Frontal cortex (tissue), 4 donors: ENCODE results near the gene DNMT3A. TPM values are rescaled to one million over a fixed set of nuclear protein-coding genes. Genes with fewer than 3 reads are reported as not detected.
A peak's percentile ranks its signal among the peaks of the same experiment; 100 is the strongest.

Experiments used
- DNase-seq, 2 donors: peaks; one replicate each; pipeline ENCODE4 v3.0.0; 2012; ENCODE audit warnings: low spot score in 2 of 2
- FAIRE-seq: peaks from 2 replicates; lab custom pipeline; 2012; peaks lifted over from hg19 to GRCh38; lab: Jason Lieb, UNC
- total RNA-seq: library from RNA; depleted of rRNA; stranded (reverse); fragments of >200 nt; gene quantifications from one replicate; pipeline ENCODE4 v1.2.3, GENCODE V29; 2014
- donor health status: control.
- donor health status: control.
- donor health status: control.

Gene DNMT3A
- total RNA-seq, 1 donor from 2014 or later, result 71.3 TPM

GRCh38 chr2:25270061-25270460, 71.7 kb downstream of the DNMT3A start:
- DNase-seq (no peak), FAIRE-seq (no peak)

DNA sequence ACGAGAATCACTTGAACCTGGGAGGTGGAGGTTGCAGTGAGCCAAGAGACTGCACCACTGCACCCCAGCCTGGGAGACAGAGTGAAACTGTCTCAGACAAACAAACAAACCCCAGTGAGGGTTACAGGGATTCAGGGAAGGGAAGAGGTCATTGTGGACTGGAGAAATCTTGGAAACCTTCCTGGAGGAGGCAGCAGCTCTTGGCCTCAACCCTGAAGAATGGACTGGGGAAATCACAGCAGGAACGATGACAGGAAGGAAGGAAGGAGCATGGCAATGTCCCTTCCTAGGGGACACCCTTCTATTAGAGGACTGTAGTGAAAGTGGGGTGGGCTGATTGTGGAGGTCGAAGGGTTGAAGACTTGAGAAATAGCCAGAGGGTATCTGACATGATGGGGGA, 72.5 kb downstream of the DNMT3A start:
- DNase-seq, result no peak
- FAIRE-seq, result no peak

GRCh38 chr2:25268139-25268538, 73.6 kb downstream of the DNMT3A start:
- no peak for DNase-seq
- FAIRE-seq, result no peak

DNA sequence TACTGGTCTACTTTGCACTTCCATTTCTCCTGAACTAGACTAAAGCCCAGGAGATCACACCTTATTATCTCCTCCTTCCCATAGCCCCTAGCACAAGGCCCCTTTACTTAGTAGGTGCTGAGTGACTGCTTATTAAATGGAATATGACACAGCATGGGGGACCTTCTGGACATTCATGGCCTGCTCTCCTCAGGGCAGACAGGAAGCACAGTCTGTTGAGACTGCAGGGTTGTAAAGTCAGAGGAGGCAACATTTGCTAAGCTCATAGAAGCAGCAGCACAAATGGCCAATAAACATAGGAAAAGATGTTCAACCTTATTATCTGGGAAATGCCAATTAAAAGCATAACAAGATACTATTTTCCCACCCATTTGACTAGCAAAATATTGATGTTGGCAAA, 75.3 kb downstream of the DNMT3A start:
- DNase-seq, result no peak
- no peak for FAIRE-seq

DNA sequence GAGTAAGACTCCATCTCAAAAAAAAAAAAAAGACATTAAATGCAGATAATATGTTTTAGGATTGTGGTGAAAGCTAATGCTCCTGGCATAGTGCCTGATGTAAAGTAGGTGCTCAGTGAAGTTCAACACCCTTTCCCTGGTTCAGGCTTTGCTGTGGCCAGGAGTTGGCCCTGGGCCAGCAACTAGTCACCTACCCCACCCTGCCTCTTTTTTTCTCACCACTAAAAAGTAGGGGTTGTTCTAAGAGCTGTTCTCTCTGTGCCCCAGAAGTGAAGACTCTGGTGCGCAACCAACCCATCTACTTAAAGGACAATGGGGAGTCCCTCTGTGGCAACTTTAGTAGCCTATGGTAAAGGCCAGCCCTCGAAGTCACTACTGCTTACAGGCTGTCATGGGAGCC, 75.9 kb downstream of the DNMT3A start:
- DNase-seq, result no peak
- no peak for FAIRE-seq

DNA sequence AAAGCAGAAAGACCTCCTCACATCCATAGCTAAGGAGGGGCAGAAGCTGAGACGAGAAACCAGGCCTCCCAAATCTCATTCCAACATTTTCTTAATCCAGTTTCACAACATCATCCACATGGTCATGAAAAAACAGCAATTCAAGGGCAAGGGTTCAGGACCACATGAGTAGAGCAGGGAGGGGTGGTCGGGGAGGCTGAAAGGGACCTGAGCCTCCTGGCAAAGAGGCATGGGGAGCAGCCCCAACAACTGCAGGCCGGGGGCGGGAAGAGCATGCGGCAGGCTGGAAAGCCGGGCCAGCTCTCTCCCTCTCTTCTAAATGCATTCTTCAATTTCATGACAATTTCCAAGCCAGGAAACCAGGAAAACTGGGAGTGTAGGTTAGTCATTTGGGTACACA, 76.7 kb downstream of the DNMT3A start:
- DNase-seq, result no peak
- no peak for FAIRE-seq

- DNase-seq (no peak), FAIRE-seq (no peak)
Measured at GRCh38 chr2:25262288-25262687, 79.4 kb downstream of the DNMT3A start.

GRCh38 chr2:25259737-25260124, 82.0 kb downstream of the DNMT3A start:
- DNase-seq (no peak), FAIRE-seq (no peak)

- no peak for FAIRE-seq
- DNase-seq, result no peak
Measured at GRCh38 chr2:25258847-25259736, 82.6 kb downstream of the DNMT3A start.

DNA sequence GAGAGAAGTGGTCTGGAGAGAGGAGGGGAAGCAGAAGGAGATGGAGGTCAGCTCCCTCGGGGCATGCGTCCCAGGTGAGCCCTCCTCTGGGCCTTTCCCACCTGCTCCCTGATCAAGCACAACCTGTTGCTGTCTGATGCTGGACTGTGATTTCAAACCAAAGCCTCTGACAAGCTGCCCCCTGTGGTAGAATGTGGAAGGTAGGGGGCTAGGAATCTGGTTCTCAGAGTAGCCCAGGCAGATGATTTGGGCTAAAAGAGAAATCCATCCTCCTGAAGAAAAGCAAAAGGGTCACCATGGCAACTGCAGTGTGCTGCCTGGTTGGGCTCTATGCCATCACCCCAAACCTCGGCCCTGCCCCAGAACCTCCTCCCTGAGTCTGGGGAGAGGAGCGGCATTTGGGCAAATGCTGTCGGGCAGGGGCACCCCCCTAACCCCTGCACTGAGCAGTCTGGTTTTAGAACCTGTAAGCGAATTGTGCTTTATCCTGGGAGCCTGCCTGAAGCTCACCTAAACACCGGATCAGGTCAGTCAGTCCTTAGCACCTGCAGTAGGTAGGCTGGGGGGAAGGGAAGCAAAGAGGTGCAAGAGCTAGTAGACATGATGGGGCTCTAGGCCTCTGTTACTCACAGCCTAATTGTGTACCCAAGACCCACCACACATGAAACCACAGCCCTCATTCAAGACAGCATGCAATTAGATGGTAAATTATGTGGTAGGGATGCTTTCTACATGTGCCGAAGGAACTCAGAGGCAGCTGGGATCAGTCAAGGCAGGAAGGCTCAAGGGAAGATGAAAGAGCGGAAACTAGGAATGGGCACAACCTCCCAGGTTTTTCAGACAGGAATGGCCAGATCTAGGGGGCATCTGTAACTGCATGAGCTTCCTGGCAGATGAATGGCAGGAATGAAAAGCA, 83.5 kb downstream of the DNMT3A start:
- FAIRE-seq (no peak), DNase-seq (no peak)

DNA sequence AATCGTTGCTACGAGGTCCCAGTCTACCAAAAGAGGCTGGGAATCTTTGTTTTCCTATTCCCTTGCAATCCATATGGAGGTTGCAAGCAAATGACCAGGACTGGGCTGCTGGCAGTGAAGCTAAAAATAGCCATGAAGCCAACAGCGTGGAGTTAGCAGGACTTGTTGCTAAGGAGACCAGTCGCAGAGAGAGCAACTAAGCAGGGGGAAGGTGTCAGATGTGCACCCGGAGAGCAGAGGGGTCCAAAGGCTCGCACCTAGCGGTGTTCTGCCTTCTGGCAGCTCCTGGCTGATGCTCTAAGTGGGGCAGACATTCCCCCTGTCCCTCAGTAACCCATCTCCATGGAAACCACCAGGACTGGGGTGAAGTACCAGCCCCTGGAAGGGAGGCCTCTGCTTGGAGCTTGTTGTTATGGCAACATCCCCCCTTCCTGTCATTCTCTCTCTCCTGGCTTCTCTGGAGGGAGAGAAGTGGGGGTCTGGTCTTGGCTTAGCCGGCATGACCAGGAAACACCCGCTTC, 84.6 kb downstream of the DNMT3A start:
- DNase-seq (no peak), FAIRE-seq (no peak)

DNA sequence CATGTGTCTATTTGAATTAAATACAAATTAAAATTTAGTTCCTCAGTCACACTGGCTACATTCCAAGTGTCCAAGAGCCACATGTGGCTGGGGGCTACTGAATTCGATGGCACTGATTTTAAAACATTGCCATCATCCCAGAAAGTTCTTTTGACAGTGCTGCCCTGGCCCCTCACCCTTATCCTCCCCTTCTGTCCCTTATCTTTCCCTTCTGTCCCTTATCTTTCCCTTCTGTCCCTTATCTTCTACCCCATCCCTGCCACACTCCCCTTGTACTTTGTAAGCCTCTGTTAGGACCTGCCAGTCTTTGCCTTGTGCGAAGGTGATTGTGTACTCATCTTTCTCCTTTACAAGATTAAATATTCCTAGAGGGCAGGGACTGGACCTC, 85.2 kb downstream of the DNMT3A start:
- no peak for FAIRE-seq

GRCh38 chr2:25255745-25256487, 85.8 kb downstream of the DNMT3A start:
- FAIRE-seq (no peak), DNase-seq (no peak)

More for the DNA sequence above, 85.2 kb downstream of the DNMT3A start:
- no peak for DNase-seq

DNA sequence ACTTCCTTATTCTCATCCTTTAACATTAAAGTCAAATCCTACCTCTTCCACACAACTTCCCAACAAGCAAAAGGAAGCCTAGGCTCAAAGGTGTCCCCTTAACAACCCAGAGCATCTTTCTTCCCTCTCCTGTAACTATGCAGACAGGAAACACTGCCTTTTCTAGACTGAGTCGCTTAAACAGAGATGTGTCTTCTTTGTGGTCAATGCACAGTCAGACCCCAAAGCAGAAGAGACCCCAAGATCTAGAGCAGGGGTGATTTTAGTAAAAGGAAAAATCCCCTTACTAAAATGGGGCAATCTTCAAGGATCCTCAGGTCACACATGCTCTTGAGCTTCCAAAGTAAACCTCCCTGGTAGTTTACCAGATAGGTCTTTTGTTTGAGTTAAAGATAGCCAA, 86.8 kb downstream of the DNMT3A start:
- FAIRE-seq (no peak), DNase-seq (no peak)

DNA sequence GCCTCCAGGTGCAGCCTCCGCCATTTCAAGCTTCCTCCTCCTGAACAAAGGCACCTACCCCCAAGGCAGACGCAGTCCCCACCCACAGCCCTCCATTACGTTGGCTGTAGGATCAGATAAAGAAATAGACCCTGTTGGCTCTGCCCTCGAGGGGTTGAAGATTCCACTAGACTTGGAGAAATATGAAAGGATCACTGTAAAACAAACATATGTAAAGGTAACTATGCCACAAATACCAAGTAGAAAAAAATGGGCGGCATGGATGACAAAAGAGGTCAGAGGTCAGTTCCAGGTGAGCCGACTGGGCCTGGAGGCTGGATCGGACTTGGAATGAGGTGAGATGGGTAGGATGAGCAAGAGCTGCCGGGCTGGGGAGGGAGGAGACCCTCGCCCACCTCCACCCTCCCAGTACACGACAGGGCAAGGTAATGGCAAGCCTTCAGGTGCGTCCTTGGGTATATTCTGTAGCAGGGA, 88.5 kb downstream of the DNMT3A start:
- FAIRE-seq (no peak), DNase-seq (no peak)

DNA sequence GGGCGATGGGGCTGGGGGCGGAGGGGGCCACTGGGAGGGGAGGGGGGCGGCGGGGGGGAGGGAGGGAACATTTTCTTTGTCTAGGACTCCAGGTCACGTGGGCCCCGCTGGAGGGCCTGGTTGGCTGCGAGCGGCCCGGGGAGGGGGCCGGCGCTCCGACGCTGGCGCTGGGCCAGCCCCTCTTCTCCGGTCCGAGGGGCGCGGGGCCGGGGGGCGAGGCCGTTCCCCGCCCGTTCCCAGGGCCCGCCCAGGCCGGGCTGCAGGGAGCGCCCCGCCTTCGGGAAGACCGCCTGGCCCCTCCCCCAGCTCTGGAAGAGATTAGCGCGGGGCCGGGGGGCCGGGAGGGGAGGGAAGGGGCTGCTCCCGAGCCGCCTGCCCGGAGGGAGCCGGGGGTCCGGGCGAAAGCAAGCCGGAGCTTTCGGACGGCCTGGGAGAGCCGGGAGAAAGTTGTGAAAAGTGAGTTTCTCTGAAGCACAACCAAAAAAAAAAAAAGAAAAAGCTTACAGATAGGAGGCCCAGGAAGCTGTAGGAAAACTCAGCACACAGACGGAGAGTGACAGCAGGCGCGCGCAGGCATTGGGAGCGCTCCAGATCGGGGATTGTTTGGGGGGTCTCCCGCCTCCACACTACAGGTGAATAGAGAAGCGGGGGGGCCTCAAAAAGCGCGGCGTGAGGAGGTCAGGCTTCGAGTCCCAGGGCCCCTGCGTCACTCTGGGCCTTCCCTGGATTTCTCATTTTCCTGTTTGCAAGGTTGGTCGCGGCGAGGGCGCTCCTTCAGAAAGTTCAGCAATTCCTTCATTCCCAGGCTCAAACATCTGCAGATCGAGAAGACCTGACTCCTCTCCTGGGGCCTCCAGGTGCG, 89.2 kb downstream of the DNMT3A start:
- peak; percentile 74 to 80 for DNase-seq

DNA sequence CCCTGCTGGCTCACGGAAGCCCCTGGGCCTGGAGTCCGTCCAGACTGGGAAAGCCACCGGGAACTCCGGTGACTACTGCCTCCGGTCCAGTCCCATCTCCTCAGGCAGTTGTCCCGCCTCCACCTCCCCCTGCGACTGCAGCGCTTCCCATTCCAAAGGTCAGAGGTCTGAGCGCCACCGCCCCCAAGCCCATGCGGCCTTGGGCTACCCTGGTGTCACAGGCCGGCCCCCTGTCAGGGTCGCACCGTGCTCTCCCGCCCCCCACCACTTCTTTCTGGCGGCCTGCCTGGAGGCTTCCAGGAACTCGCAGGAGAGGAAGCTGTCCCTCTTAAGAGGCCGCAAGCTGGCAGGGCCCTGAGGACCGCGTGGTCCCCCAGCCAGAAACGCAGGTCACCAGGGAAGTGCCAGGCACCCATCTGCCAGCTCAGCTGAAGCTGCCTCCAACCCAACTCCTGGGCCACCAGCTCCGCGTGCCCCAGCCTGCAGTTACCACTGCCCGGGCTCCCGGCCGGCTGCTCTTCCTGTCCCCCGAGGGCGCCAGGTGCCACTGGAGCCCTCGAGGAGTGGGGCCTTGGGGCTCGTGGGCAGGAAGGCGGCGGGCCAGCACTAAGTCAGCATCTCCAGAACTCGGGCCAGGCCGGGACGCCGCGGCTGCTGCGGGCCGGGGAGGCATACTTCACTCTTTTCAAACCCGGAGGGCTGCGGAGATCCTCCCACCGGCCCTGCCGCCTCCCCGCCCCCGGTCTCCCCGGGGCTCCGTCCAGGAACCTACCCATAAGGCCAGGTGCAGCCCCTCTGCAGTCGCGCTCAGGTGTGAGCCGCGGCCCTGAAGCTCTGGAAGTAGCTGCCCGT, 90.1 kb downstream of the DNMT3A start:
- no peak for FAIRE-seq
- DNase-seq, result peak; percentile 59 to 67

More for the DNA sequence above, 89.2 kb downstream of the DNMT3A start:
- FAIRE-seq, result no peak

GRCh38 chr2:25251071-25251421, 90.7 kb downstream of the DNMT3A start:
- no peak for FAIRE-seq
- peak in 1 of 2 donors; percentile 45 for DNase-seq
